Measurements from ENCODE around the gene FBXW7. TPM values are rescaled to one million over a fixed set of nuclear protein-coding genes. Genes with fewer than 3 reads are reported as not detected.

FBXW7 gene
- total and polyA plus RNA-seq, 2 experiments from 2014 or later: 19.7 to 67.7 TPM

DNA sequence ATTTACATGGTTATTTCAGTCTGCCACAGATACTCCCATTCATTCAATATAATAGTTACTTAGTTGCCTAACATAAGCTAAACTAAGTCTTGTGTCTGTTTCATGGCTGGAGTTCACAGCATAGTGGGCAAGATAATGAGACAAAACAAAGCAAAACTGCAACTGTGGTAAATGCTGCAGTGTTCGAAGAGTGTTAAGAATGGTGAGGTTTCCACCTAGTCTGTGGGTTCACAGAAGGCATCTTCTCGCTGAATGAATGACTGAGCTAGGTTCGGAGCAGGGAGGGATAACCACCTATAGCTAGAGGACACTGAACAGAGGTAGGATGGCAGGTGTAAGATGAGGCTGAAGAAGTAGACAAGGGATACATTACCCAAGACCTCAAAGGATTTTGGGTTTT is 171.0 kb downstream of the FBXW7 start:
- H3K4me1 ChIP-seq (ENCODE audit: low read depth): no peaks in the 10 kb centered on the region
- no peaks in the 10 kb centered on the region for H3K9me3 ChIP-seq (ENCODE audit: low read depth)
- DNase-seq (ENCODE audit: low read depth in 1 of 2, low spot score in 1 of 2): no peak
- H3K27ac ChIP-seq: no peak overlapping the region
- H3K4me3 ChIP-seq: no peak overlapping the region
- H3K36me3 ChIP-seq: no peaks in the 10 kb centered on the region
- H3K27me3 ChIP-seq: no peaks in the 10 kb centered on the region
- TF ChIP-seq, protein P1, sequence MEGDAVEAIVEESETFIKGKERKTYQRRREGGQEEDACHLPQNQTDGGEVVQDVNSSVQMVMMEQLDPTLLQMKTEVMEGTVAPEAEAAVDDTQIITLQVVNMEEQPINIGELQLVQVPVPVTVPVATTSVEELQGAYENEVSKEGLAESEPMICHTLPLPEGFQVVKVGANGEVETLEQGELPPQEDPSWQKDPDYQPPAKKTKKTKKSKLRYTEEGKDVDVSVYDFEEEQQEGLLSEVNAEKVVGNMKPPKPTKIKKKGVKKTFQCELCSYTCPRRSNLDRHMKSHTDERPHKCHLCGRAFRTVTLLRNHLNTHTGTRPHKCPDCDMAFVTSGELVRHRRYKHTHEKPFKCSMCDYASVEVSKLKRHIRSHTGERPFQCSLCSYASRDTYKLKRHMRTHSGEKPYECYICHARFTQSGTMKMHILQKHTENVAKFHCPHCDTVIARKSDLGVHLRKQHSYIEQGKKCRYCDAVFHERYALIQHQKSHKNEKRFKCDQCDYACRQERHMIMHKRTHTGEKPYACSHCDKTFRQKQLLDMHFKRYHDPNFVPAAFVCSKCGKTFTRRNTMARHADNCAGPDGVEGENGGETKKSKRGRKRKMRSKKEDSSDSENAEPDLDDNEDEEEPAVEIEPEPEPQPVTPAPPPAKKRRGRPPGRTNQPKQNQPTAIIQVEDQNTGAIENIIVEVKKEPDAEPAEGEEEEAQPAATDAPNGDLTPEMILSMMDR (IDR thresholded peaks at IDR 0.05; ENCODE audit: low read depth, low read length): no peak

DNA sequence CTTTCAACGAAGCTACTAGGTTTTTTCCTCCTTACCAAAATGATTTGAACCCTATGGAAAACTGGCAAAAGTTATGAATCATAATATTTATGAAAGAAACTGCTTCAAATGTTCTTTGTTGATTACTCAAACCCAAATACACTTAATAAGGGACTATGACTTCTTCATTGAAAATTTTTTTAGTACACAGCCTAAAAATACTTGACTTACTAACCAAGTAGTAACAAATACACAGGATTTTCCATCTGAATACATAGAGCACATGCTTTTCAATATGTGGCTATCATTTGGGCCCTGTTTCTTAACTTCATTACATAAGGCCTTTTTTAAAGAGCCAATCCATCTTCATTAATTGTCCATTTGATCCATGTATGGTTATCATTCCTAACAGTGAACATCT is 171.5 kb downstream of the FBXW7 start:
- TF ChIP-seq, protein P1 (IDR thresholded peaks at IDR 0.05; ENCODE audit: low read depth, low read length): no peak
- Histone ChIP-seq H3K9me3 (ENCODE audit: low read depth) (no peaks in the 10 kb centered on the region), H3K27me3 (no peaks in the 10 kb centered on the region), H3K4me3 (no peak overlapping the region), H3K4me1 (ENCODE audit: low read depth) (no peaks in the 10 kb centered on the region), H3K27ac (no peak overlapping the region), H3K36me3 (no peaks in the 10 kb centered on the region)
- DNase-seq (ENCODE audit: low read depth in 1 of 2, low spot score in 1 of 2): no peak

DNA sequence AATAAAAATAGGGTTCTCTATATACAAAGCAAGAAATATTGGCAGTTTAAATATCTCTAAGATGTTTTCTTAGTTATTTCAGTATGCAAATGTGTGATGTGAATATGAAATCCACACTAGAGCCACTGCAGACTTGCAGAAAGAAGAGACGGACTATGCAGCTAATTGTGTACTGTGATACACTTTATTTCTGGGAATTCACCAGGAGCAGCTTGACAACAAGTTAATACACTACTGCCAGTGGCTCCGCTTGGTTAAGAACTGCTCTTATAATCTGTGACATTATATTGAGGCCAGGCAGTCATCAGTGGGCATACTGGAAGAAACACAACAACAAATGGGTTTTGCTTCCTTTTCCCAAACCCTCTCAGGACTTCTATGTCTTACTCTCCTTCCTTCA is 172.0 kb downstream of the FBXW7 start:
- Histone ChIP-seq H3K36me3 (no peaks in the 10 kb centered on the region), H3K4me3 (no peak overlapping the region), H3K27ac (no peak overlapping the region), H3K4me1 (ENCODE audit: low read depth) (no peaks in the 10 kb centered on the region), H3K9me3 (ENCODE audit: low read depth) (no peaks in the 10 kb centered on the region), H3K27me3 (no peaks in the 10 kb centered on the region)
- TF ChIP-seq, protein P1 (IDR thresholded peaks at IDR 0.05; ENCODE audit: low read depth, low read length): no peak
- DNase-seq (ENCODE audit: low read depth in 1 of 2, low spot score in 1 of 2): no peak

DNA sequence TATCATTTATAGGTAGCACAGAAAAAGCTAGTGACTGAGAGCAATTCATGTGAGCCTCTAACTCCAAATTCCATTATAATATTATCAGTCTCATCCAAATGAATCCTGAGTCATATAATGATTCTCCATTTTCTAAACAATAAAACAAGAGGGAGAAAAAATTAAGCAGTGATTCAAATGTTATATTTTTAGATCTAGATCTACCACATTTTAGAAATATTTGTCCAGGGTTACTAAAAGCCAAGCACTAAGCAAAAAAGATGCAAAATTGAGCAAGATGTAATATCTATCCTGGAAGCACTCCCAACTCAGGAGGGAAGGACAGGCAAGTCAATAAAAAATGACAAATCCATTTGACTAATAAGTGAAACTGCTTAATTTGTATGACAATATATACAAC is 172.8 kb downstream of the FBXW7 start:
- DNase-seq (ENCODE audit: low read depth in 1 of 2, low spot score in 1 of 2): no peak
- Histone ChIP-seq H3K4me1 (ENCODE audit: low read depth) (no peaks in the 10 kb centered on the region), H3K27me3 (no peaks in the 10 kb centered on the region), H3K9me3 (ENCODE audit: low read depth) (no peaks in the 10 kb centered on the region), H3K36me3 (no peaks in the 10 kb centered on the region), H3K4me3 (no peak overlapping the region), H3K27ac (no peak overlapping the region)
- TF ChIP-seq, protein P1 (IDR thresholded peaks at IDR 0.05; ENCODE audit: low read depth, low read length): no peak

DNA sequence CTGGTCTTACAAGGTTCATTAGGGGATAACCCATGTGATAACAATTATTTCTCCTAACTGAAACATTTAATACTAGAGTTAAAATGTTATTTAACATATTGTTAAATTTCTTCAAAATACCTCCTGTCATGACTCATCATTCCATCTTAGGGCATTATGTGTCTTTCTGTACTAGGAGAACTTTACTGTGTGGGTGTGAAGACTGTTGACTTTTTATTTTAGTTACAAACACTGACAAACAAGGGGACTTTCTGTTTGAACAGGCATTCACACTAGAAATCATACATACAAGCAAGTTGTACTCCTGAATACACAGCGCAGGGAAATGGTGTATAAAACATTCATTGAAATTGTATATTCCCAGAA is 175.9 kb downstream of the FBXW7 start:
- TF ChIP-seq, protein P1 (IDR thresholded peaks at IDR 0.05; ENCODE audit: low read depth, low read length): no peak
- no peaks in the 10 kb centered on the region for H3K27me3 ChIP-seq

More for the DNA sequence above, 175.9 kb downstream of the FBXW7 start:
- Histone ChIP-seq H3K27ac (no peak overlapping the region), H3K4me3 (no peak overlapping the region), H3K36me3 (no peaks in the 10 kb centered on the region), H3K9me3 (ENCODE audit: low read depth) (no peaks in the 10 kb centered on the region), H3K4me1 (ENCODE audit: low read depth) (no peaks in the 10 kb centered on the region)
- peak in 1 of 2 donors; percentile 6 for DNase-seq (ENCODE audit: low read depth in 1 of 2, low spot score in 1 of 2)
